NCI-H510A (cell line): ENCODE results near the gene CDK6.
A peak's percentile ranks its signal among the peaks of the same experiment; 100 is the strongest.

Source experiments
- DNase-seq: peaks from one replicate; lab custom pipeline; 2025; lab: John Stamatoyannopoulos, UW

The CDK6 gene

GRCh38 chr7:92845736-92846135 is 9.4 kb upstream of the CDK6 start:
- no peak for DNase-seq

- no peak for DNase-seq
Observed at GRCh38 chr7:92843781-92844180, 7.4 kb upstream of the CDK6 start.

- no peak for DNase-seq
Observed at GRCh38 chr7:92843034-92843760, 6.8 kb upstream of the CDK6 start.

- no peak for DNase-seq
Observed at GRCh38 chr7:92841192-92841591, 4.8 kb upstream of the CDK6 start.

GRCh38 chr7:92840316-92840715 is 3.9 kb upstream of the CDK6 start:
- DNase-seq = no peak

GRCh38 chr7:92839901-92840300 is 3.5 kb upstream of the CDK6 start:
- DNase-seq = no peak

GRCh38 chr7:92838934-92839333 is 2.6 kb upstream of the CDK6 start:
- no peak for DNase-seq

GRCh38 chr7:92837000-92837749 is 802 bp upstream of the CDK6 start:
- no peak for DNase-seq

GRCh38 chr7:92835851-92836488 is 403 bp downstream of the CDK6 start:
- no peak for DNase-seq

- no peak for DNase-seq
Observed at GRCh38 chr7:92835261-92835850, 1.0 kb downstream of the CDK6 start.

GRCh38 chr7:92834507-92835260 is 1.7 kb downstream of the CDK6 start:
- no peak for DNase-seq

GRCh38 chr7:92833766-92834506 is 2.4 kb downstream of the CDK6 start:
- DNase-seq = no peak

- peak; percentile 69 for DNase-seq
Observed at GRCh38 chr7:92833024-92833765, 3.2 kb downstream of the CDK6 start.

- DNase-seq = no peak
Observed at GRCh38 chr7:92832534-92833023, 3.8 kb downstream of the CDK6 start.

- DNase-seq = no peak
Observed at GRCh38 chr7:92831716-92832533, 4.4 kb downstream of the CDK6 start.

GRCh38 chr7:92830532-92831110 is 5.8 kb downstream of the CDK6 start:
- DNase-seq = no peak

- no peak for DNase-seq
Observed at GRCh38 chr7:92830027-92830426, 6.3 kb downstream of the CDK6 start.

- DNase-seq = no peak
Observed at GRCh38 chr7:92827464-92828120, 8.8 kb downstream of the CDK6 start.
